Ovary (tissue), 9 donors: ENCODE results near the gene ASB9. TPM values are rescaled to one million over a fixed set of nuclear protein-coding genes. Genes with fewer than 3 reads are reported as not detected.

Experiments used
- DNase-seq, 5 donors: peaks; one replicate each; pipeline ENCODE4 v3.0.0-alpha.2; 2019 to 2020
- H3K27ac ChIP-seq, 2 donors: fragments of 200-600 bp; one replicate each; pipeline versions ENCODE4 v1.5.1 to v1.8.0; 2019 to 2022
- H3K27me3 ChIP-seq: fragments of 200-600 bp; one replicate; pipeline ENCODE4 v1.8.0; 2022
- H3K36me3 ChIP-seq: fragments of 200-600 bp; sonication (generic); one replicate; pipeline ENCODE4 v1.5.1; 2019
- H3K4me1 ChIP-seq: one replicate; pipeline ENCODE4 v1.8.1; 2013; ENCODE audit warnings: mild to moderate bottlenecking, moderate library complexity; ENCODE audit not compliant: insufficient read depth
- H3K4me3 ChIP-seq: fragments of 200-600 bp; sonication (generic); one replicate; pipeline ENCODE4 v1.5.1; 2017
- H3K9me3 ChIP-seq, 2 donors: fragments of 200-600 bp in 1 of 2; sonication (generic) in 1 of 2; one replicate each; pipeline versions ENCODE4 v1.5.1 to v1.8.1; 2013 to 2019; ENCODE audit warnings: mild to moderate bottlenecking in 1 of 2, moderate library complexity in 1 of 2
- CTCF ChIP-seq, 3 donors: fragments of 450-650 bp in 2 of 3; fragments of 200-600 bp in 1 of 3; IDR thresholded peaks; one replicate each; pipeline versions ENCODE4 v1.5.1 to v1.8.0; 2016 to 2022; ENCODE audit warnings: antibody characterized with exemption in 3 of 3, mild to moderate bottlenecking in 1 of 3
- EP300 ChIP-seq: sonication (generic); formaldehyde crosslinking; IDR thresholded peaks from one replicate; pipeline ENCODE4 v1.6.1; 2017; ENCODE audit warnings: antibody characterized with exemption
- POLR2A ChIP-seq: fragments of 450-650 bp; IDR thresholded peaks from one replicate; pipeline ENCODE4 v1.6.1; 2017; ENCODE audit warnings: antibody characterized with exemption, mild to moderate bottlenecking, moderate library complexity
- WGBS, 3 donors: extraction: QIAGEN DNeasy Blood & Tissue Kit in 1 of 3; methylation state at CpG; one replicate each; pipeline versions ENCODE4 v1.1.5 to v1.1.7; 2013 to 2017; 5-methylcytosine and 5-hydroxymethylcytosine counted together
- intact Hi-C, 4 donors: fragments of 100-400 bp; cut with DNase I; formaldehyde crosslinking; loops; one replicate each; pipeline versions ENCODE4 v1.11.0 to v1.15.1; 2022 to 2023
- polyA plus RNA-seq, 2 donors: library from polyadenylated mRNA; stranded (reverse); fragments of 200-250 nt in 1 of 2; fragments of 350-450 nt in 1 of 2; fragmentation: Illumina TruSeq in 1 of 2; extraction: RNeasy Lipid Tissue Mini Kit (QIAGEN cat#74804) in 1 of 2; gene quantifications; one replicate each; pipeline ENCODE4 v1.2.3, GENCODE V29; 2013 to 2014
- total RNA-seq, 7 donors: library from RNA; depleted of rRNA in 2 of 7; stranded (reverse); fragments of >200 nt in 2 of 7; fragmentation: NEBNext Ultra II Directional in 3 of 7; extraction: Animal tissue kit (Norgen Biotek cat#: 25700) in 3 of 7; gene quantifications; one replicate each; pipeline versions ENCODE4 v1.1.0 to v1.2.4, GENCODE V29; 2016 to 2023
- donor health status: DM: no; HTN: no; CAD: no; lungs with moderate emphysema.
- donor health status: DM: no; HTN: no; CAD: no.
- donor health status: Bipolar disorder and iron deficiency.
- donor health status: DM: yes; HTN: yes; CAD: no.
- donor health status: DM: no; HTN: no; CAD: no.
- donor health status: DM: yes; HTN: yes; CAD: no.

The ASB9 gene
- total and polyA plus RNA-seq, 9 donors = 0.20 to 2.1 (median 0.99) TPM

DNA sequence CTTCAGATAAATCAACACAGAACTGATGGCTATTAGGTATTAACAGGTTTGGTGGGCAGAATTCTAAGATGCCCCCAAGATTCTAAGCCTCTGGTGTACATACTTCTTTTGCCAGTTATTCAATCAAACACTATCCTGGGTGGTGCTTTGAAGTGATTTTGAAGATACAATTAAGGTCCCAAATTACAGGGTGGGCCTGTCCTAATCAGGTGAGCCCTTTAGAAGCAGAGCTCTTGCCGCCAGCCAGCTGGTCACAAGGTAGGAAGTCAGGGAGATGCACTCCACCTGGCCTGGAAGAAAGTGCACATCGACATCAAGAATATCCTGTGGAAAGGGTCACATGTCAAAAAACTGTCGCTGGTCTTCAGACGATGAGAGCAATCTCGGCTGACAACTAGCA lies 29.5 kb downstream of the ASB9 start:
- DNase-seq = no peak

GRCh38 chrX:15236146-15236545 lies 33.7 kb downstream of the ASB9 start:
- Histone ChIP-seq H3K4me3 (no peak overlapping the region), H3K27me3 (no peaks in the 10 kb centered on the region), H3K4me1 (no peaks in the 10 kb centered on the region), H3K27ac (no peak overlapping the region), H3K36me3 (no peaks in the 10 kb centered on the region), H3K9me3 (no peaks in the 10 kb centered on the region)
- TF ChIP-seq EP300 (no peak), POLR2A (no peak), CTCF (IDR thresholded peaks at IDR 0.05) (no peak)
- WGBS, 3 donors = 83 to 84% (median 83%) methylated on average over 3 of the region's 3 CpGs
- intact Hi-C loops = no loop called here
- no peak for DNase-seq

More for the DNA sequence above, 29.5 kb downstream of the ASB9 start:
- intact Hi-C loops = no loop called here
- H3K27ac ChIP-seq = no peak overlapping the region
- H3K9me3 ChIP-seq = no peaks in the 10 kb centered on the region
- no peaks in the 10 kb centered on the region for H3K27me3 ChIP-seq
- H3K36me3 ChIP-seq = no peaks in the 10 kb centered on the region
- WGBS, 3 donors = 86 to 95% (median 86%) methylated on average over 5 of the region's 5 CpGs
- H3K4me1 ChIP-seq = no peaks in the 10 kb centered on the region
- TF ChIP-seq EP300 (no peak), CTCF (IDR thresholded peaks at IDR 0.05) (no peak), POLR2A (no peak)
- H3K4me3 ChIP-seq = no peak overlapping the region

- no peaks in the 10 kb centered on the region for H3K4me1 ChIP-seq
- no peaks in the 10 kb centered on the region for H3K36me3 ChIP-seq
- TF ChIP-seq EP300 (no peak), POLR2A (no peak), CTCF (IDR thresholded peaks at IDR 0.05) (no peak)
- no peaks in the 10 kb centered on the region for H3K27me3 ChIP-seq
- intact Hi-C loops = no loop called here
- DNase-seq = no peak
- H3K9me3 ChIP-seq = no peaks in the 10 kb centered on the region
- H3K27ac ChIP-seq = no peak overlapping the region
- WGBS, 3 donors = 23 to 48% (median 32%) methylated on average over 1 of the region's 1 CpG
- no peak overlapping the region for H3K4me3 ChIP-seq
Observed at GRCh38 chrX:15235001-15235400, 34.9 kb downstream of the ASB9 start.

DNA sequence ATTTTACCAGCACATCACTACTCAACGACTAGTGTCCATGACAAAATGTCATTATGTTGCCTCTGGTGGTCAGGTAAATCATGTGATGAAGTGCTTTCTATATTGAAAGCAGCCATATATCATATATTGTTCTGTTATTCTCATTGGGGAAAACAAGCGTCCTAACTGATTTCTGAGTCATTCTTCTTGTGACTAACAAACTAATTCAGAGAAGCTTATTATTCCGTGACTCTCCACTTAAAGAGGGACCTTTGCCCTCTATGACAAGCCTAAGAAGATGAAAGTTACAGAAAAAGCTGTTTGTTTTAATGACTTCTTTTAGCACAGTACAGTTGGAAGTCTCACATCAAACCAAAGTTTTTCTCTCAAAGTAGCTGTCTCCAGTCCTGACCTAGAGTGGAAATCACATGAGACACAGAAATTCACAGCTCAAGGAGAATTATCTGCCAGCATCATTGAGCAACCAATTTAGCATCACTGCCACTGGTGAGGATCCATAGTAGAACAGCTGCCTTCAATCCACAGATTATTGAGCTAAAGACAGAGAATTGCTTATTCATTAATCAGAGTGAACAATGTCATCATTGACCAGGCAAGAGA lies 36.4 kb downstream of the ASB9 start:
- WGBS, 3 donors = 42 to 57% (median 53%) methylated on average over 3 of the region's 3 CpGs

More for the DNA sequence above, 36.4 kb downstream of the ASB9 start:
- Histone ChIP-seq H3K4me3 (no peak overlapping the region), H3K36me3 (no peaks in the 10 kb centered on the region), H3K4me1 (no peaks in the 10 kb centered on the region), H3K27me3 (no peaks in the 10 kb centered on the region), H3K27ac (no peak overlapping the region), H3K9me3 (no peaks in the 10 kb centered on the region)
- TF ChIP-seq POLR2A (no peak), EP300 (no peak), CTCF (IDR thresholded peaks at IDR 0.05) (no peak)
- intact Hi-C loops = no loop called here
- DNase-seq = no peak
